ENCODE data around the gene RRP8.

The RRP8 gene

GRCh38 chr11:6588018-6588417 is 15.4 kb downstream of the RRP8 start:
- no peak for TF ChIP-seq CTCF (conservative IDR thresholded peaks at IDR 0.05)
- H3K27ac ChIP-seq = peak overlapping the region; percentile 66

- no peak for TF ChIP-seq CTCF (conservative IDR thresholded peaks at IDR 0.05)
- H3K27ac ChIP-seq = peak overlapping the region; percentile 66
Measured at GRCh38 chr11:6587360-6587953, 16.0 kb downstream of the RRP8 start.

GRCh38 chr11:6586434-6587359 is 16.7 kb downstream of the RRP8 start:
- peak overlapping the region; percentile 66 for H3K27ac ChIP-seq
- TF ChIP-seq CTCF (conservative IDR thresholded peaks at IDR 0.05) = no peak

GRCh38 chr11:6584528-6584927 is 18.9 kb downstream of the RRP8 start:
- no peak overlapping the region for H3K27ac ChIP-seq
- TF ChIP-seq CTCF (conservative IDR thresholded peaks at IDR 0.05) = no peak

GRCh38 chr11:6583584-6583983 is 19.8 kb downstream of the RRP8 start:
- no peak for TF ChIP-seq CTCF (conservative IDR thresholded peaks at IDR 0.05)
- H3K27ac ChIP-seq = no peak overlapping the region

- no peak for TF ChIP-seq CTCF (conservative IDR thresholded peaks at IDR 0.05)
- H3K27ac ChIP-seq = no peak overlapping the region
Measured at GRCh38 chr11:6579681-6580080, 23.7 kb downstream of the RRP8 start.

- no peak overlapping the region for H3K27ac ChIP-seq
- no peak for TF ChIP-seq CTCF (conservative IDR thresholded peaks at IDR 0.05)
Measured at GRCh38 chr11:6578134-6578533, 25.3 kb downstream of the RRP8 start.
